Activated T-cell treated with anti-CD3 and anti-CD28 coated beads, Interleukin-2, amount 50 U/mL, for 1 hour (primary cell): Measurements from ENCODE around the gene ATP13A2.

ENCODE experiments used
- DNase-seq: peaks from one replicate; pipeline ENCODE4 v3.0.0-alpha.2; 2020

Gene ATP13A2

DNA sequence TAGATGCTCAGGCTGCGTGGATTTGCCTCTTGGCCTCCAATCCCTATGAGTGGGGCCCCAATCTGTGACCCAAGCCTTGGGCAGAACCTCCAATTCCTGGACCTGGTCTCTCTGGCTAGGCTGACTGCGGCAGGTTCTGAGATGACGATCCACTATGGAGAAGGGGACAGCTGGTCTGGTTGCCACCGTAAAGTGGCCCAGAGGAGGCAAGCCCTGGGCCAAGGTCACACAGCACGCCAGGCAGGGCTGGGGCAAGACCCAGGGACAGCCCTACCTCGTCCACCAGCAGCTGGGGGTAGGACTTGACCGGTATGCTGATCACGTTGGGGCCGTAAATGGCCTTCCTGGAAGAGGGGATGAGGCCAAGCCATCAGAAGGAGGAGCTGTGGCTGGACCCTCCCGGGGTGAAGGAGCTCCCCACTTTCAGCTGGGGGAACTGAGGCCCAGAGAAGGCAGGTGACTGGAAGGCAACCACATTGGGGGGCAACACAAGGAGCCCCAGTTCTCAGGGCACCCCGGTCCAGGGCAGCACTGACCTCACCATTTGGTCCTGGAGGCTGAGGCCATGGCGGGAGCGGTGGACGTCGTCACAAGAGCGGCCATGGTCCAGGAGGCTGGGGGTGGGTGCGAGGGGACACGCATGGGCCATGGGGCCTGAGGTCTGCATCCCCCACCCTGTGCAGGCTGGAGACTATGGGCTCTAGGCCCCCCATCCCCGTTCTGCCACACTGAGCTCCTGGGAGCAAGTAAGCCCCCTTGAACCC, 9.8 kb downstream of the ATP13A2 start:
- DNase-seq, result no peak

- no peak for DNase-seq
These were observed 11.9 kb downstream of the ATP13A2 start for GRCh38 chr1:16999863-17000262.

DNA sequence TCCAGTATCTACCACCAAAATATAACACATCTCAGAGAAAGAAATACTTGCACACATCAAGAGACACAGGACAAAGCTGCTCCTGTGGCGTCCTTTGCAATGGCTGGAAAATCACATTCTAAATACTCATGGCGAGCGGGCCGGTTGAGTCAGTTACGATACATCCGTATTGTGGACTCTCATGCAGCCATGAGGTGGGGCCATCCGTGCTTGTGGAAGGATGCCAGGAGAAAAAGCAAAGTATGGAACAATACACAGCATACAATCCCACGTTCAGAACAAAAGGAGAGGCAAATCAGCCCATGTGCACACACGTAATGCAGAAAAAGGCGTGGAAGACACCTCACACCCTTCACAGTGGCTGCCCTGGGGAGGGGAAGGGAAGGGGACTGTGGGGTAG, 13.1 kb downstream of the ATP13A2 start:
- no peak for DNase-seq

GRCh38 chr1:16996845-16997244, 14.9 kb downstream of the ATP13A2 start:
- DNase-seq, result no peak

DNA sequence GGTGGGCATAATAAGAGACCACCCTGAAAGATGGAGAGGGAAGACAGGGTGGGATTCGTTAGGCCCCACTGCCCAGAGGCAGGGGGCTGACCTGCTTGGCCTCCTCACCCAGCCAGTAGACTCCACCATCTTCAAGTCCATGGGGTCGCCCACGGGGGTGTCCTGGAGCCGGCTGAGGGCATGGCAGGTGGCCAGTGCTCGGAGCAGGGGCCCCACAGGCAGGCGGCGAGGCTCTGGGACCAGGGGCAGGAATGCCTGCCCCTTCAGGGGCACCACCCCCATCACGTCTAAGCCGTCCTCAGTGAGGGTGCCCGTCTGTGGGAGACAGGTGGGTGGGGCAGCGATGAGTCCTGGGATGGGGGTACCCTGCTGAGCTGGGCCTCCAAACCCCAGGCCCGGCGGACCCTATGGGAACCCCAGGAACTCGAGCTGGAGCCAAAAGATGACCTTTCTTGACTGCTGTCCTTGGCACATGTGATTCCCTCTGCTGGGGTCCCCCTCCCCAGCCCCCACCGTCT, 18.1 kb downstream of the ATP13A2 start:
- no peak for DNase-seq

- DNase-seq, result no peak
These were observed 19.1 kb downstream of the ATP13A2 start for GRCh38 chr1:16992675-16993074.

- DNase-seq, result no peak
These were observed 19.6 kb downstream of the ATP13A2 start for GRCh38 chr1:16992102-16992501.

GRCh38 chr1:16991571-16991970, 20.2 kb downstream of the ATP13A2 start:
- DNase-seq, result no peak

DNA sequence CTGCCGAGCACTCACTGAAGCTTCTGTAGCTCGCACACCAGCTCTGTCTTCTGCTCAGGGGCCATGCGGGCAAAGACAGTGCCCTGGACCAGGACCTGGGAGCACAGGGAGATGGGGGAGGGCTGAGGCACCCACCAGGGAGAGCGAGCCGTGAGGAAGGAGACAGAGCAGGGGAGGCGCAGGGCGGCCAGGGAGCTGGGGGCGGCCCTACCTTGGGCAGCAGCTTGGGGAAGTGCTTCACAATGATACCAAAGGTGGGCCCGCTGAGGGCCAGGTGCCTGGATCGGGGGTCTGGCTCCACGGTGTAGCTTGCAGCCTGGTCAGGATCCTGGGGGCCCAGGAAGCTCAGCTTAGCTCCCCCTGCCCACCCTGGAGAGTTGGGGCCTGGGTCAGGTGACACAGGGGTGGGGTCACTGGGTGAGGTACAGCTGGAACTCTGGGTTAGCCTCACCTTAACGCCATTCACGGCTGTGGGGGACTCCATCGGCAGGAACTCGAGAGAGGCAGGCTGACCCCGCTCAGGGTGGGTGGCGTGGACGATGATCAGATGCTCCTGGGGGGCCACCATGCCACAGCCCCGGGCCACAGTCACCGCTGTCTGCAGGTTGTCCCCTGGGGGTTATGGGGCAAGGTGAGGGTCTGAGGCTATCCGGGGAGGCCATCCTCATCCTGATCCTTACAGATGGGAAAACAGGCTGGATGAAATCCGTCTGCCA, 21.9 kb downstream of the ATP13A2 start:
- DNase-seq, result no peak

GRCh38 chr1:16988210-16988609, 23.5 kb downstream of the ATP13A2 start:
- no peak for DNase-seq

DNA sequence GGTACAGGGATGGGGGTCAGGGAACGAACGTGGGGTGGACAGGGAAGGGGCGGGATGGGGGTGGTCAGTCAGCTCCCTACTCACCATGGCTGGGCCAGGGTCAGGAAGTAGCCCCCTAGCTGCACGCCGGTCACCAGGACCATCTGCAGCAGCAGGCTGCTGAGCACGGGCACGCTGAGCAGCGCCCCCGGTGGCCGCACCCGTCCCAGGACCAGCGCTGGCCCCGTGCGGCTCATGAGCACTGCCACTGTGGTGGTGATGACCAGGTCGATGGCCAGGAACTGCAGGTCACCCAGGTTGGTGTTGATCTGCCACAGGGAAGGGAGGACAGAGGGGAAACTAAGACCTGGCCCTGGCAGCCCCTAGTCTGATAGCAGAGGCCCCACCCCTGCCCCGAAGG, 24.8 kb downstream of the ATP13A2 start:
- no peak for DNase-seq

- no peak for DNase-seq
These were observed 25.2 kb downstream of the ATP13A2 start for GRCh38 chr1:16986560-16986959.

GRCh38 chr1:16986113-16986512, 25.6 kb downstream of the ATP13A2 start:
- no peak for DNase-seq

GRCh38 chr1:16984717-16985116, 27.0 kb downstream of the ATP13A2 start:
- no peak for DNase-seq

GRCh38 chr1:16983649-16984048, 28.1 kb downstream of the ATP13A2 start:
- no peak for DNase-seq

DNA sequence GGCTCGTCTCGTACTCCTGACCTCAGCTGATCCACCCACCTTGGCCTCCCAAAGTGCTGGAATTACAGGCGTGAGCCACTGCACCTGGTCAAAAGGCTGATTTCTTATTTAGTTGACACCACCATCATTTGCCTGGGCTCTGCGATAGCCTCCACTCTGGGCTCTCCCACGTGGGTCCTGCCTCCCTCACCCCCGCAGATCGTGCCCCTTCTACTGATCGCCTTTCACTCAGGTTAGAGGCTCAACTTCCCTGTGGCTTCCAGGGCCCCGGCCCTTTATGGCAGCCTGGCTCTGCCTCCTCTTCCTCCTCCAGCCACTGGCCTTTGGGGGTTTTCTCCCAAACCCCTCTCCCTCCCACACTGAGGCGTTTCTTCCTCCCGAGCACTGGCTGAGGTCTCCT, 28.8 kb downstream of the ATP13A2 start:
- DNase-seq, result no peak

DNA sequence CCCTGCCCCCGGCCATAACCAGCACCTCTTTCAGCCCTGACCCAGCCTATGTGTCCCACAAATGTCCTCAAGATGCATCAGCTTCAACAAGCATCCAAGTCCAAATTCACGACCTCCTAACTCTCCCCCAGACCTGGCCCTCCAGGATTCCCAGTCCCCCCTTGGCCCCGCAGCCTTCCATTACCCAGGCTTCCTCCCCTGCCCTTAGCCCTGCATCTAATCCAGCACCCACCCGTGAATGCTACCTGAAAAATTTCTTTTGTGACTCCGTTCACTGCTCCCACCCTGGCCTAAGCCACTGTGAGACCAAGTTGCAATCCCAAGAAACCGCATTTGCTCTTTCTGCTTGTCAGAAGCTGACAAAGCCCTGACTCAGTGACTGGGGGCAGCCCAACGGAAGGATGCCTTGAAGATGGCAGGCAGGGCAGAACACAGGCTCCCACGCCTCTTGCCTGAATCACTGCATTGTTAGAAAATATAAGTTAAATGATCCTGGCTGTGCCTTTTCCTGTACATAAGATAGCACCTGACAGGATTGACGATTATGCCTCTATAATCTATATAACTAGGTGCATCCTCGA, 30.4 kb downstream of the ATP13A2 start:
- DNase-seq, result no peak

DNA sequence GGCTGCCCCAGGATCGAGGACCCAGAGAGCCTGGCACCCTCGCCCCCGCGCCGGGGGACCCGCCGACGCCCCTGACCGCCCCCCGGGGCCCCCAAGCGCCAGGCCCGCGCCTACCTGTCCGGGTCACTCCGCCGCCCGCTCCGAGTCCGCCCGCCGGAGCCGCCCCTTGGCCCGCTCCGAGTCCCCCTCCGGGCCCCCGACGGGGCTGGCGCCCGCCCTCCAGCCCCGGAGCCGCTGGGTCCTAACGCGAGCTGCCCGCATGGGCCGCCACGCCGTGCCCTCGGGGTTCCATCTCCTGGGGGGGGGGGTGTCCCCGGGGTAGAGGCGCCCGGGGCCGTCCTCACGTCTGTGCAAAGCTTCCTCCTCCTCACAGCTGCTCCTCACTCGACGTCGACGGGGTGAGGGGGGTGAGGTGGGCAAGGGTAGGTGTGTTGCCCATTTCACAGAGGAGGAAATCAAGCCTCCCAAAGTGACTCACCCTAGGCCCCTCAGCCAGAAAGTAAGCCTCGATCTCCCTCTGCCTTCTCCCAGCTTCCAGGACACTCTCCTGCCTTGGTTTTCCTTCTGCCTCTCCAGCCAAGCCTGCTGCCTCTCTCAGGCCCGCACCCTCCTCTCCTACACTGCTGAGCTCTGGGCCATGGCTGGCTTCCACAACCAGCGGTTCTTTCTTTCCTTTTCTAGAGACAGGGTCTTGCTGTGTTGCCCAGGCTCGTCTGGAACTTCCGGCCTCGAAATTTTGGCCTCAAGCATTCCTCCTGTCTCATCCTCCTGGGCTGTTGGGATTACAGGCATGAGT, 31.1 kb downstream of the ATP13A2 start, which contains the start of gene MFAP2:
TSS of gene MFAP2 (minus strand) at position 148 of the 796 bp plus-strand sequence. CDS start 2,347 bp downstream, outside the sequence.
- DNase-seq, result no peak

DNA sequence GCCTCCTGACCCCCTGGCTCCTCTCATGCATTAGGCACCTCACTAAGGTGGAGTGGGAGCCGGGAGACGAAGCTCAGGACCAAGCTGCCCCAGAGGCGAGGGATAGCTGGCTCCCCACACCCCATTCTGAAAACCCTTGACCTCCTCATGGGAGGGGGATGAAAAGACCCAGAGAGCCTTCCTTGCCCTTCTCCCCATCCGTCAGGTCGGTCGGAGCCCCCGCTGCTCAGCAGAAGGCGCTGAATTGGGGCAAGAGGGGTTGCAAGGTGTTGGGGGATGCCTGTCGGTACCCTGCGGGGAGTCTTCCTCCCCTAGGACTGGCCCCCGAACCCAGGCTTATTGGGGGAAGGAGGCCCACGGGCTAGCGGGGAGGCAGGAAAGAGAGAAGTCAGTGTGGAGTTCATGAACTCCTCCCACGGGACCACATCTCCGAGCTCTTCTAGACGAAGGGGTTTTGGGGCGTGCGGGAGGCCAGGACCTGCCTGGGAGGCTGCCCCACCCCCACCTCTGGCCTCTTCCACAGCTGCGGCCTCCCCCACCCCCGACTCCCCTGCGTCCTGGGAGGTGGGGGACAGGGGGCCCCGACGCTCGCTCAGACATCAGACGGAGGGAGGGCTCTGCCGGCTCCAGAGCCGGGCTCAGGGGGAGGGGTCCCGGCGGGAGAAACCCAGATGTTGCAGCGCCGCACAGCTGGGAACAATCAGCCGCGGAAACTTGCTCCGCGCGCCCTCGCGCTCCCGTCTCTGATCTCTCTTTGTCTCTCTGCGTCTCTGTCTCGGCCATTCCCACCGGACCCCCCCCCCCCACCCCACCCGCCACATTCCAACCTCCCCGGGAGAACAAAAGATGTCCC, 32.0 kb downstream of the ATP13A2 start:
- no peak for DNase-seq

- no peak for DNase-seq
These were observed 32.9 kb downstream of the ATP13A2 start for GRCh38 chr1:16978567-16979474.

DNA sequence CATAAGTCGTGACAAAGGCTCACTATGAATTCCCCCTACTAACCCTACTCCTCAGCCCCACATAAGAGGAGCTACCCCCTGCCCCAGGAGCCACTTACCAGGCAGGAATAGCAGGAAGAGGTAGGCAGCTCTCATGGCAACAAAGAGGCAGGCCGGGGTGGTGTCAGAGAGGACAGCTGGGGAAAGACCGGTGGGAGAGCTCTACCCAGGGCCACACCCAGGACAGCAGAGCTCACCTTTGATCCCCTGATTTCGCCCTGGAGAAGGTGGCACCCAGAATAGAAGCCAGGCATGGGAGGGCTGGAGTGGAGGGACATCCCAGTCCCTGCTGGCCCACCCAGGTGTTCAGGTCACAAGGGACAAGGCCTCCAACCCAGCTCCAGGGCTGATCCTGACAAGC, 33.6 kb downstream of the ATP13A2 start:
- no peak for DNase-seq
